PC-3 (cell line): ENCODE results near the gene C1QTNF12. TPM values are rescaled to one million over a fixed set of nuclear protein-coding genes. Genes with fewer than 3 reads are reported as not detected.

ENCODE experiments used
- ATAC-seq: fragments of 200-7000 bp; cut with Tn5 transposase; 2 replicates; pipeline ENCODE4 v1.9.1; 2020; ENCODE audit warnings: mild to moderate bottlenecking, moderate library complexity
- BruUV-seq: library from RNA; stranded (reverse); fragments of 400-500 nt; replicated peaks from 2 replicates; lab custom pipeline; 2021; lab: Mats Ljungman, UMichigan
- CTCF ChIA-PET: fragments of 300-600 bp; sonication (Branson Sonifier 250); formaldehyde crosslinking; loops from one replicate; lab custom pipeline; 2022; ENCODE audit warnings: antibody characterized with exemption; lab: Charles Lee
- POLR2A ChIA-PET: fragments of 300-600 bp; sonication (Branson Sonifier 250); formaldehyde crosslinking; loops from one replicate; lab custom pipeline; 2022; ENCODE audit warnings: antibody characterized with exemption; ENCODE audit not compliant: unreplicated experiment; lab: Charles Lee
- DNase-seq: peaks from one replicate; pipeline ENCODE4 v3.0.0-alpha.2; 2015
- H2AFZ ChIP-seq: fragments of 300-600 bp; sonication (generic); 2 replicates; pipeline ENCODE4 v1.6.0; 2016; ENCODE audit warnings: antibody characterized with exemption, low read length
- H3F3A ChIP-seq: fragments of 300-600 bp; sonication (generic); one replicate; pipeline ENCODE4 v1.6.0; 2017; ENCODE audit warnings: antibody characterized with exemption, low read length, control low read depth, mild to moderate bottlenecking; ENCODE audit not compliant: unreplicated experiment
- H3K27ac ChIP-seq: fragments of 300-600 bp; sonication (generic); 2 replicates; pipeline ENCODE4 v1.5.1; 2016; ENCODE audit warnings: mild to moderate bottlenecking, low read length
- H3K27me3 ChIP-seq: fragments of 300-600 bp; sonication (generic); 2 replicates; pipeline ENCODE4 v1.6.1; 2016; ENCODE audit warnings: low read length, mixed read lengths
- H3K36me3 ChIP-seq: fragments of 300-600 bp; sonication (generic); 2 replicates; pipeline ENCODE4 v1.6.1; 2016; ENCODE audit warnings: low read depth, mixed run types, low read length, mixed read lengths
- H3K4me1 ChIP-seq: fragments of 300-600 bp; sonication (generic); 2 replicates; pipeline ENCODE4 v1.5.1; 2016; ENCODE audit warnings: low read length; ENCODE audit not compliant: insufficient read depth
- H3K4me2 ChIP-seq: fragments of 300-600 bp; sonication (generic); 2 replicates; pipeline ENCODE4 v1.6.0; 2016; ENCODE audit warnings: low read length
- H3K4me3 ChIP-seq: fragments of 300-600 bp; sonication (generic); 2 replicates; pipeline ENCODE4 v1.5.1; 2016; ENCODE audit warnings: mild to moderate bottlenecking, low read length, mixed read lengths
- H3K79me2 ChIP-seq: fragments of 300-600 bp; sonication (generic); 2 replicates; pipeline ENCODE4 v1.6.1; 2017; ENCODE audit warnings: low read length, mixed read lengths
- H3K9ac ChIP-seq: fragments of 300-600 bp; sonication (generic); 2 replicates; pipeline ENCODE4 v1.6.0; 2016; ENCODE audit warnings: mild to moderate bottlenecking, low read length
- H3K9me2 ChIP-seq: fragments of 300-600 bp; sonication (generic); replicated peaks from 2 replicates; pipeline ENCODE4 v1.6.1; 2016; ENCODE audit warnings: mixed run types, low read length, mixed read lengths
- H3K9me3 ChIP-seq: fragments of 300-600 bp; sonication (generic); 2 replicates; pipeline ENCODE4 v1.6.1; 2016; ENCODE audit warnings: low read length, mixed read lengths
- H4K20me1 ChIP-seq: fragments of 300-600 bp; sonication (generic); 2 replicates; pipeline ENCODE4 v1.6.1; 2016; ENCODE audit warnings: low read length, mixed read lengths
- EZH2 ChIP-seq: fragments of 300-600 bp; sonication (generic); IDR thresholded peaks from one replicate; pipeline ENCODE4 v1.6.1; 2017; ENCODE audit warnings: antibody characterized with exemption, mild to moderate bottlenecking, low read length; ENCODE audit not compliant: unreplicated experiment
- EZH2phosphoT487 ChIP-seq: fragments of 300-600 bp; sonication (generic); IDR thresholded peaks from 2 replicates; pipeline ENCODE4 v1.6.1; 2018; ENCODE audit warnings: mild to moderate bottlenecking, antibody characterized with exemption, low read length, borderline replicate concordance
- intact Hi-C: fragments of 100-400 bp; cut with micrococcal nuclease; formaldehyde crosslinking; loops from 2 replicates; pipeline ENCODE4 v1.9.0; 2023
- total RNA-seq: library from RNA; depleted of rRNA; stranded (reverse); fragments of >200 nt; gene quantifications from 2 replicates; pipeline ENCODE4 v1.2.3, GENCODE V29; 2014
- TF ChIP-seq, protein P1 (sequence below): fragments of 300-600 bp; sonication (generic); conservative IDR thresholded peaks from 2 replicates; pipeline ENCODE4 v1.5.1; 2017; ENCODE audit warnings: antibody characterized with exemption, low read depth, mild to moderate bottlenecking, low read length

C1QTNF12 gene
- total RNA-seq, 1 experiment from 2014 or later, result 3.9 TPM

DNA sequence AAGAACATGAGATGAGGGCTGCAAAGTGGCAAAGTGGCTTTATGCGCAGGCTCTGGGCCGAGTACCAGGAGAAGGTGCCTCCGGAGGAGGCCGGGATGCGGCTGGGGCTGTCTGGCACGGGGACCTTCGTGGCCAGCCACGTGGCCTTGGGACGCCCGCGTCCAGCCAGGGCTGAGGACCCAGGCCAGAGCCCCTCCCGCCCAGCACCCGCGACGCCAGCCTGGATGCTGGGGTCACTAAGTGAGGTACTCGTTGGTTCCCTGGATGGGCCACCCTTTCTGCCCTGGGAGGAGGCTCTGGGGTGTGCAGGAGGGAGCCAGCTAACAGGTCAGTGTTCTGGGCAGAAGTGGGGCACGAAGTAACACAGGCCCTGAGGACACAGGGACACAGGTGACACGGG lies 46.3 kb upstream of the C1QTNF12 start:
- POLR2A ChIA-PET, result no interaction called here
- no TSS peak for BruUV-seq

DNA sequence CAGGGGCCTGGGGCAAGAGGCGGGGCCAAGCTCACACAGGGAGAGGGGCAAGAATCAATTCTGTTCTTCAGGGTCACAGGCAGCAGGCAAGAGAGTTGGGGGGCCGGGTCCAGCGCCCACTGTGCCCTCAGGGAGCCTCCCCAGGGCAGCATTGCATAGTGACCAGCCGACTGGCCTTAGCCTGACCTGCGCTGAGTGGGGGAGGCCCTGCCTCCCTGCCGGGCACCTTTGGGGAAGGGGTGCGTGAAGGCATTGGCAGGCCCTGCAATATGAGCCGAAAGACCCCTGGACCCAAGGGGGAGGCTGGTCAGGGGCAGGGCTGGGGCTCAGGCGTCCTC lies 45.9 kb upstream of the C1QTNF12 start:
- no peaks in the 10 kb centered on the region for H3K36me3 ChIP-seq
- H2AFZ ChIP-seq, result no peak overlapping the region
- intact Hi-C loops, result loop anchor here (2.0 to 5.0 kb wide), 2 partner anchors 55 to 170 kb away; no protein-coding TSS in a partner anchor
- no peak overlapping the region for H3K4me3 ChIP-seq
- H4K20me1 ChIP-seq, result no peaks in the 10 kb centered on the region
- H3K4me2 ChIP-seq, result no peak overlapping the region
- H3K9ac ChIP-seq, result no peak overlapping the region
- no peak overlapping the region for H3K27ac ChIP-seq
- no peak for ATAC-seq
- no TSS peak for BruUV-seq
- ChIA-PET CTCF (interaction anchor here (0.6 to 2.0 kb wide), 12 partner anchors 8 to 309 kb away, joined by 3 to 26 read pairs (median 4); partner anchors contain the start of gene RNF223), POLR2A (no interaction called here)
- no peak for DNase-seq
- TF ChIP-seq EZH2 (no peak), EZH2phosphoT487 (no peak)
- TF ChIP-seq, protein P1, sequence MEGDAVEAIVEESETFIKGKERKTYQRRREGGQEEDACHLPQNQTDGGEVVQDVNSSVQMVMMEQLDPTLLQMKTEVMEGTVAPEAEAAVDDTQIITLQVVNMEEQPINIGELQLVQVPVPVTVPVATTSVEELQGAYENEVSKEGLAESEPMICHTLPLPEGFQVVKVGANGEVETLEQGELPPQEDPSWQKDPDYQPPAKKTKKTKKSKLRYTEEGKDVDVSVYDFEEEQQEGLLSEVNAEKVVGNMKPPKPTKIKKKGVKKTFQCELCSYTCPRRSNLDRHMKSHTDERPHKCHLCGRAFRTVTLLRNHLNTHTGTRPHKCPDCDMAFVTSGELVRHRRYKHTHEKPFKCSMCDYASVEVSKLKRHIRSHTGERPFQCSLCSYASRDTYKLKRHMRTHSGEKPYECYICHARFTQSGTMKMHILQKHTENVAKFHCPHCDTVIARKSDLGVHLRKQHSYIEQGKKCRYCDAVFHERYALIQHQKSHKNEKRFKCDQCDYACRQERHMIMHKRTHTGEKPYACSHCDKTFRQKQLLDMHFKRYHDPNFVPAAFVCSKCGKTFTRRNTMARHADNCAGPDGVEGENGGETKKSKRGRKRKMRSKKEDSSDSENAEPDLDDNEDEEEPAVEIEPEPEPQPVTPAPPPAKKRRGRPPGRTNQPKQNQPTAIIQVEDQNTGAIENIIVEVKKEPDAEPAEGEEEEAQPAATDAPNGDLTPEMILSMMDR, result no peak
- H3K9me2 ChIP-seq, result no peaks in the 10 kb centered on the region
- no peaks in the 10 kb centered on the region for H3K79me2 ChIP-seq
- no peaks in the 10 kb centered on the region for H3K9me3 ChIP-seq
- H3K4me1 ChIP-seq, result peaks cover 12% of the 10 kb centered on the region
- no peaks in the 10 kb centered on the region for H3F3A ChIP-seq
- no peaks in the 10 kb centered on the region for H3K27me3 ChIP-seq

More for the DNA sequence above, 46.3 kb upstream of the C1QTNF12 start:
- Histone ChIP-seq H4K20me1 (no peaks in the 10 kb centered on the region), H2AFZ (no peak overlapping the region), H3F3A (no peaks in the 10 kb centered on the region), H3K9me3 (no peaks in the 10 kb centered on the region), H3K36me3 (no peaks in the 10 kb centered on the region), H3K9ac (no peak overlapping the region), H3K27me3 (no peaks in the 10 kb centered on the region), H3K4me3 (no peak overlapping the region), H3K9me2 (no peaks in the 10 kb centered on the region), H3K4me1 (peaks cover 12% of the 10 kb centered on the region), H3K79me2 (no peaks in the 10 kb centered on the region), H3K4me2 (no peak overlapping the region), H3K27ac (no peak overlapping the region)
- no peak for TF ChIP-seq EZH2
- TF ChIP-seq, protein P1, result no peak
- no peak for TF ChIP-seq EZH2phosphoT487
- ATAC-seq (no peak), DNase-seq (no peak)
- CTCF ChIA-PET, result interaction anchor here (0.6 to 1.9 kb wide), 2 partner anchors 17 to 34 kb away, joined by 3 to 5 read pairs; no protein-coding TSS in a partner anchor
- intact Hi-C loops, result loop anchor here (2.0 to 5.0 kb wide), 2 partner anchors 56 to 170 kb away; no protein-coding TSS in a partner anchor
